Activated CD4-positive, alpha-beta T cell treated with anti-CD3 and anti-CD28 coated beads for 24 hours (primary cell): ENCODE data around the gene RAD52.
"Not testable (repeated sequence)": the region's sequence is repeated elsewhere in the genome, so short reads cannot be mapped to it uniquely, and the experiment has no call there.

Experiments
- DNase-seq, 2 donors: peaks; one replicate each; pipeline ENCODE4 v3.0.0-alpha.2; 2020; ENCODE audit warnings: low read depth in 2 of 2

RAD52 gene

DNA sequence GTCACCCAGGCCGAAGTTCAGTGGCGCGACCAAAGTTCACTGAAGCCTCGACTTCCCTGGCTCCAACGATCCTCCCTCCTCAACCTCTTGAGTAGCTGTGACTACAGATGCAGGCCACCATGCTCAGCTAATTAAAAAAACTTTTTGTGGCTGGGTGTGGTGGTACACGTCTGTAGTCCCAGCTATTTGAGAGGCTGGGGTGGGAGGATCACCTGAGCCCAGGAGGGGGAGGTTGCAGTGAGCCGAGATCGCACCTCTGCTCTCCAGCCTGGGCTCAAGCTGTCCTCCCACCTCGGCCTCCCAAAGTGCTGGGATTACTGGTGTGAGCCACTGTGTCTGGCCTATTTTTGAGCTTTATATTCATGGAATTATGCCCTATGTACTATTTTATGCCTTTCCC, 18.1 kb upstream of the RAD52 start:
- no peak for DNase-seq

DNA sequence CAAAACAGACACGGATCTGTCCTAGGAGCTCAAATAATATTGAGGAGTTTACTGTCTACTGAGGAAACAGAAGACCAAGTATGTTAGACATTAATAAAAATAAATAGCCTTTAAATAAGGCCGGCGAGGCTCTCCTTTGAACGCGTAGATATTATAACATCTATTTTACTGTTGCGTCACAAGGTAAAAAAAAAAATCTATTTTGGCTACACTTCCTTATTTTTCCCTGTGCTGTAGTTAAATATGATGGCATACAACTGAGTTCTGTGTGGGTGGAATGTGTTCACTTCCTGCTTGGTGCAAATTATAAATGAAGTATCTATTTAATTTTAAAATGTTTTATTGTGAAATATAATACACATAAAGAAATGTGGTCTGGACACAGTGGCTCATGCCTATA, 17.2 kb upstream of the RAD52 start:
- DNase-seq = no peak

DNA sequence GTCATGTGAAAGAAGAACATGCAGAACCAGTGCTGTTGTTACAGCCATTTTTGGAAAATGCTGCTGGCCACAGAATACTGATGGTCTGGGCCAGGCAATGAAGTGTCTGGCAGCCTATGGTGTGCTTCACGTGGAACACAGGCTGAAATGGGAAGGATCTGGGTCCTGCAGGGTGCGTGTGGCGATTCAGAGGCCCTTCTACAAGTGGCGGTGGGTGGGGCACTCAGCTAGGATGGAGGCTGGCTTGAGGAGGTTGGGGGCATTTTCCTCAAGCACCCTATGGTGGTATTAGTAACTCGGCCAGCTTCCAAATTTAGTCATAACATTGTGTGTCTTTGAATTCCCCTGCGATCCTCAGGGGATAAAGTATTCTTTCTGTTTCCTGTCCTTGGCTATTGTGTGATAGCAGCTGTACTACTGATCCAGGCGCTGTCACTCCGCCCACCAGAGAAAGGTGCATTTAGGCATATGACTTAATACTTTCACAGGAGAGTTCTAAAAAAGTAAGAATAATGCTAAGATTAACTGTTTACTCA, 9.2 kb upstream of the RAD52 start:
- DNase-seq = no peak

DNA sequence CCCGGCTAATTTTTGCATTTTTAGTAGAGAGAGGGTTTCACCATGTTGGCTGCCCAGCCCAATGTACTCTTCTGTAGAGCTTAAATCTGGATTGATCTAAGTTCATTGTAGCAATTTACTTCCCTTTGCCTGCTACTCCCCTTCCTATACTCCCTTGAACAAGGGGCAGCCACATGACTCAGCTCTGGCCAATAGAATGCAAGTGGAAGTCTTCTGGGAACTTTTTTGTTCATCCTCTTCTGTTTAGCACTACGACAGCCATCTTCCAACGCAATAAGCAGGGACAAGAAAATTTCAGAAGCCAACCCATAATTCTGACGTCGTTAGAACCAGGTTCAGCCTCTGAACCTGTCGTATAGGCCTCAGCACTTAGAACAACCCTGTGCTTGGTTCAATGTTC, 6.4 kb upstream of the RAD52 start:
- no peak for DNase-seq

DNA sequence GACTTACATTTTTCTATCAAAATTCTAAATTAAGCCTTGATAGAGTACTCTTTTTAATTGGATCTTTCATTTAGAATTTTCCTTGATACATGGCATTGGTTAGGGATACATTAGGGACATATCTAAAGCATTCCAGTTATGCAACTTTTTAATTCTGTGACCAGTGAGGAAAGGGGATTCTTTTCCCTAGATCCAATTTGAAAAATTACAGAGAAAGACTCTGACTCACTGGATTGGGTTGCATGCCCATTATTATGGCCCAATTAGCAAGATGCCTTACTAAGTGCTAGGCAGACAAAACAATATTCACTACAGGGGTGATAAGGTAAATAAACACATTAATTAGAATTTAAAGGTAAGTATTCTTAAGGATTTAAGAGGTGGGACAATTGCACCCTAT, 5.2 kb upstream of the RAD52 start:
- DNase-seq = no peak

DNA sequence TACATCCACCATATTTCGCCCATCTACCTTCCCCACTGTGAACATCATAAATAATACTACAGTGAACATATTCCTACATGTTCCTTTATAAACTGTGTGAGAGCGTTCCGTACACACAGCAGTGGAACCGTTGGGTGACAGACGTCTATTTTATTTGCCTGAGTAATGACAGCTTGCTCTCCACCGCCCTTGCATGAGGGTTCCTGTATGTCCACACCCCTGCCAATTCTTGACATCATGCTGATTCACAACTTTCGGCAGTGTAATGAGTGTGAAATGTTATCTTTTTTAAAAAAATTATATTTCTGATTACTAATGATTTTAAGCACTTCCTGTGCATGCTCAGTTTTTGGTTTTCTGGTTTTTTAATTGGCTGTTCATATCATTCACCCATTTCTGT, 4.3 kb upstream of the RAD52 start:
- DNase-seq = no peak

DNA sequence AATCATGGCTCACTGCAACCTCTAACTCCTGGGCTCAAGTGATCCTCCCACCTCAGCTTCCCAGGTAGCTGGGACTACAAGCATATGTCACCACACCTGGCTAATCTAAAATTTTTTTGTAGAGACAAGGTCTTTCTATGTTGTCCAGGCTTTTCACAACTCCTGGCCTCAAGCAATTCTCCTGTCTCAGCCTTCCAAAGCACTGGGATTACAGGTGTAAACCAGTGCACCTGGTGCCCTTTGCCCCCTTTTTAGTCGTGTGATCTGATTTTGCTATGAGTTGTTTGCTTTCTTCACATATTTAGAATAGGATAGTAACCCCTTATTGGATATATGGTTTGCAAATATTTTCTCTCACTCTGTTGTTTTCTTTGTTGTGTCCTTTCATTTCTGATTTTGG, 1.7 kb upstream of the RAD52 start:
- DNase-seq = no peak

DNA sequence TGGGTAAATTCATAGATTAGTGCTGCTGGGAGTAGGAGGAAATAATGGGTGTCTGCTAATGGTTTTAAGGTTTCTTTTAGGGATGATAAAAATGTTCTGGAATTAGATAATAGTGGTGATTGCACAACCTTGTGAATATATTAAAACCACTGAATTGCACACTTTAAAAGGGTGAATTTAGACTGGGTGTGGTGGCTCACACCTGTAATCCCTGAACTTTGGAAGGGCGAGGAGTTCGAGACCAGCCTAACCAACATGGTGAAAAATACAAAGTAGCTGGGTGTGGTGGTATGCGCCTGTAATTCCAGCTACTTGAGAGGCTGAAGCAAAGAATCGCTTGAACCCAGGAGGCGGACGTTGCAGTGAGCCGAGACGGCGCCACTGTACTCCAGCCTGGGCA, 1.3 kb downstream of the RAD52 start:
- no peak for DNase-seq

DNA sequence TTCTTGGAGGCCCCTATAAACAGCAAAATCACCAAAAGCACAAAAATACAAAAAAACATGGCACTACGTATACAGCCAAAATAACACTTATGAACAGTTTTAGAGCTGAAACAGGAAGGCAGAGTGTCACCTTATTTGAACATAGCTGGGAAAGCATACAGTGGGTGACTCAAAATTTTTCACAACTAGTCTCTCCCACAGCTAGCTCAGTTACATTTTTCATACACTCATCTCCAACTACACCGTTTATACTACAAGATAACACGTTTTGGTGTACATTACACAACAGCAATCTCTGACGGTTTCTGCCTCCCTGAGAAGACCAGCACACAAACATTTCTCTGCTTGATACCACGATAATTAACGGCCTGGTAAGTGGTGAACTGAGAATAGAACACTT, 2.9 kb downstream of the RAD52 start:
- no peak for DNase-seq

DNA sequence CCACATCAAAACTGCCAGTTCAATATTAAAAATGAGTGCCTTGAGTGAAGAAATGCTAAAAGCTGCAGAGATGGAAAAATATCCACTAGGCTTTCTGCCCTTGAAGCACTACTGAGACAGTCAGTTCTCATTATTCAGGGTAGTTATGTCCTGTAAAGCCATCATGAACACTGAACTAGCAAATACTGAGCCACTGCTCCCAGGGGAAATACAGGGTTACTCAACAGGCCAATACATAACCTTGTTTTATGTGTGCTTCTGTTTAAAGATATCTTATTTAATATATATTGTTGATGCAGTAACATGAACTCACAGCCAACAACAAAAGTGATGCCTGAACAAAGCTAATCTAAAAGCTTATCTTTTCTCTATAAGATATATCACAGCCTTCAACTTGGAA, 3.3 kb downstream of the RAD52 start:
- DNase-seq = no peak

DNA sequence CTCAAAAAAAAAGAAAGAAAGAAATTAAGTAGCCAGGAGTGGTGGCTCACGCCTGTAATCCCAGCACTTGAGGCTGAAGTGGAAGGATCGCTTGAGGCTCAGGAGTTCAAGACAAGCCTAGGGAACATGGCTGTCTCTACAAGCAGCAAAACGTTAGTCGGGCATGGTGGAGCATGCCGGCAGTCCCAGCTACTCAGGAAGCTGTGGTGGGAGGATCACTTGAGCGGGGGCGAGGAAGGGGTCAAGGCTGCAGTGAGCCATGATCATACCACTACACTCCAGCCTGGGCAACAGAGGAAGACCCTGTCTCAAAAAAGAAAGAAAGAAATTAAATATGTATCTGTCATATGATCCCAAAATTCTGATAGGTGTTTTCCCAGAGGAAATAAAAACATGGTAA, 5.3 kb downstream of the RAD52 start:
- DNase-seq = no peak

DNA sequence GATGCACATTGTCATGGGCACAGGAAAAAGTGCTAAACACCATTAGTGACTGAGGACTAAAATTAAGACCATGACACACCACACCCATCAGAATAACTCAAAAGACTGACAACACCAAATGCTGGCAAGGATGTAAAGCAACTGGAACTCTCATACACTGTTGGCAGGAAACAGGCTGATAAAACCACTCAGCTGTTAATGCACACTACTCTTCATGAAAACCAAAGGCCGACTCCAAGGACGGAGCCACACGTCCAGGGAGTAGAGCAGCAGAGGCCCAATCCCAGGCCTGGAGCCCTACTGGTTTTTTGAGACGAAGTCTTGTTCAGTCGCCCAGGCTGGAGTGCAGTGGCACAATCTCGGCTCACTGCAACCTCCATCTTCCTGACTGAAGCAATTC, 6.4 kb downstream of the RAD52 start:
- no peak for DNase-seq

DNA sequence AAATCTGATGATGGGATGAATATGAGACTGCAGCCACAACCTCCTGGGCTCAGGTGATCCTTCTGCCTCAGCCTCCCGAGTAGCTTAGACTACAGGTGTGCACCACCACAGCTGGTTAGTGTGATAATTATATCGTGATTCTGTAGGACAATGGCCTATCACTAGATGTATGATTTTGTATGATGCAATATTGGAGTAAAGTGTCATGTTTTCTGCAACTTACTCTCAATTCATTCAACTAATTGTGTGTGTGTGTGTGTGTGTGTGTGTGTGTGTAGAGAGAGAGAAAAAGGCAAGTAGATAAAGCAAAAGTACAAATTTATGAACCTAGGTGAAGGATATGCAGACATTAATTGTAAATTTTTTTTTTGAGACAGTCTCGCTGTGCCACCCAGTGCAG, 10.7 kb downstream of the RAD52 start:
- no peak for DNase-seq

DNA sequence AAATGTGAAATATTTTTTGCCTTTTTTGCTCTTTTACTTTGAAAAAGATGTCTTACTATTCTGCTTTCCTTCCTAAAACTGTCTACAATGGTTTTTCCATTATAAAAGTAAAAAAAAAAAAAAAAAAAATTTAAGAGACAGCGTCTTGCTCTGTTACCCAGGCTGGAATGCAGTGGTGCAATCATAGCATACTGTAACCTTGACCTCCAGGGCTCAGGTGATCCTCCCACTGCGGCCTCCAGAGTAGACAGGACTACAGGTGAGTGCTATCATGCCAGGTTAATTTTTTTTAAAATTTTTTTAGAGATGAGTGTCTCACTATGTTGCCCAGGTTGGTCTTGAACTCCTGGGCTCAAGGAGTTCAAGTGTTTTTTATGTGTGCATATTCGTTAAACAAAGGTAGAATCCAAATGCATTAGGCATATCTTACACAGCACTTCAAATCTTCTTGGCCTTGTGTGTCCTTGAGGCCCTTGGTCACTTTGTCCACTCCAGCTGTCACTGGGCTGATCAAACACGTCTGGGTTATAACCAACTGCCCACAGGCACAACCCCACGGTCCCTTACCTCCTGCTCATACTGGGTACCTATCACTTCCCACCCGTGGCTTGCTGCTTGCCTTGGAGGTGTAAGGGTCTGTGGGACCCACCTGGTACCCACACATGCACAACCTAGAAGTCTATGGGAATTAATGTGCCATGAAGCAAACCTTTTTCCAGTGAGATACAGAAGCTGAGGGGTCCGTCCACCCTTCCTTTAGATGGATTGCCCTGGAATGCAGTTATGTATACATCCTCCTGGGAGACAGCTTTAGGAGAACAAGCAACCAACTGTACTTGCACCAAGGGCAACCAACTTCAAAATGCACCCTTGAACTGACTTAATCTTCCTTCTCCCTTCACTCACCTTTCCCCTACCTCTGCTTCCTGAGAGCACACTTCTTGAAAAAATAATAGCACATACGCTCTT, 12.8 kb downstream of the RAD52 start:
- DNase-seq = no peak

DNA sequence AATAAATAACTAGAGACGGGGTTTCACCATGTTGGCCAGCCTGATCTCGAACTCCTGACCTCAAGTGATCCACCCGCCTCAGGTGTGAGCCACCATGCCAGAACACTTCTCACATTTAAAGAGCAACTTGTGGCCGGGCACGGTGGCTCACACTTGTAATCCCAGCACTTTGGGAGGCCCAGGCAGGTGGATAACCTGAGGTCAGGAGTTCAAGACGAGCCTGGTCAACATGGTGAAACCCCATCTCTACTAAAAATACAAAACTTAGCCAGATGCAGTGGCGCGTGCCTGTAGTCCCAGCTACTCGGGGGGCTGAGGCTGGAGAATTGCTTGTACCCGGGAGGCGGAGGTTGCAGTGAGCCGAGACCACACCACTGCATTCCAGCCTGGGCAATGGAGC, 13.6 kb downstream of the RAD52 start:
- not testable (repeated sequence) for DNase-seq

DNA sequence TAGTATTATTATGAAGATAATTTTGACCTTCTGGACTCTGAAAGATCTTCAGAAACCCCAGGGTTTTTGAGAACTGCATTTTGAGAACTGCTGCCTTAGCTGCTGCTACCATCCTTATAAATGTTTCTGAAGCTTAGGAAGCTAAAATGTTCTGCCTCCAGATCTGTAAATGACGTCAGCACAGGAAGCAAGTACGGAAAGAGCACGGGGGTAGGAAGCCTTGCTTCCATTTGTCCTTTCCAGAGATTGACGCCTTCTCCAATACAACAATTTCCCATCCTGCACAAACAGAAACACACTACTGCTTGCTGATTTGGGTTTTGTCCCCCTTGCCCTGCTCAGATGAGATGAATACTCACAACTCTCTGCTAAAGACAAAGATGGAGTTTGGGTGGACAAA, 17.9 kb downstream of the RAD52 start:
- no peak for DNase-seq

DNA sequence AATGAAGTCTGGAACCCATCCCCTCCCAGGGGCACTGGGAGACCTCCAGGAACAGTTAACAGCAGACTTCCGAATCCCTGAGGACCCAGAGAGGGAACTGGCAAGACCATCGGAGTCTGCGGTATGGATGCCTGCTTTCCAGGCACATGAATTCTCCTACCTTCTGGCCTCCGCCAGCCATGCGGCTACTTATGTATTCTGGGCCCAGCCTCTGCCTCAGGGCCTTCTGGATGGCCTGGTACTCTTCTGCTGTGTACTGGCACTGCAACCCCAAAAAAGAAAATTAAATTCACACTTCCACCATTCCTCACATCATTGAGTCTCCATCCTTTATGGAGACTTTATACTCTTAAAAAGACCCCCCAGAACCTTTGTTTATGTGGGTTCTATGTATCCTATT, 18.4 kb downstream of the RAD52 start:
- DNase-seq = no peak

DNA sequence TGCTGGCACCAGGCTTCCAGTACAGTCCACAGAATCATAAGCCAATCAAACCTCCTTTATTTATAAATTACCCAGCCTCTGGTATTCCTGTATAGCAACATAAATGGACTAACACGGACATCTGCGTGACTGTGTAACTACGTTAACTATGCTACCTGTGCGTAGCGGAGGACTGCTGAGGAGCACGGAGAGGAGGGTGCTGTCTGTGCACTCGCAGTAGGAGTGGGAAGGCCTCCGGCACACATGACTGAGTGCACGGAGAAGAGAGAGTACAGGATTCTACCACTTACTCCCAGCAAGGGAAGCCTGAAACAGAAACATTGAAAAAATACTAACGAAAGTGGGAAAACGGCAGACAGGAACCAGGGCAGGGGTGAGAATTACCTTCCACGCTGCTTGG, 22.9 kb downstream of the RAD52 start:
- no peak for DNase-seq

DNA sequence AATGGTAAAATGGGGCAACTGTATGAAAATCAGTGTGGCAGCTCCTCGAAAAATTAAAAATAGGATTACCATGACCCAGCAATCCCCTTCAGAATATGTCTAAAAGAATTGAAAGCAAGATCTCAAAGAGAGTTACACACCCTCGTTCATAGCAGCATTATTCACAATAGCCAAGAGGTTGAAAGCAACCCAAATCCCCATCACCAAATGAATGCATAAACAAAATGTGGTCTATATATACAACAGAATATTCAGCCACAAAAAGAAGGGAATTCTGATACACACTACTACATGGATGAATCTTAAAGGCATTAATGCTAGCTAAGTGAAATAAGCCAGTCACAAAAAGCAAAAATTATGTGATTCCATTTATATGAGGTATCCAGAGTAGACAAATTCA, 27.2 kb downstream of the RAD52 start:
- no peak for DNase-seq

DNA sequence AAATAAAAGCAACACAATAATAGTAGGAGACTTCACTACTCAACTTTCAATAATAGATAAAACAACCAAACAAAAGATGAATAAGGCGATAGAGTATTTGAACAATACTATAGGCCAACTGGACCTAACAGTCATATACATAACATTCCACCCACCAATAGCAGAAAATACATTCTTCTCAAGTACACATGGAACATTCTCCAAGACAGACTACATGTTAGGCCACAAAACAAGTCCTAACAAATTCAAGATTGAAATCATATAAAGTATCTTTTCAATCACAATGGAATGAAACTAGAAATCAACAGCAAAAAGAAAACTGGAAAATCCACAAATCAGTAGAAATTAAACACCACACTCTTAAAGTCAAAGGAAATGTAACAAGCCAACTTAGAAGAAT, 28.8 kb downstream of the RAD52 start:
- no peak for DNase-seq

DNA sequence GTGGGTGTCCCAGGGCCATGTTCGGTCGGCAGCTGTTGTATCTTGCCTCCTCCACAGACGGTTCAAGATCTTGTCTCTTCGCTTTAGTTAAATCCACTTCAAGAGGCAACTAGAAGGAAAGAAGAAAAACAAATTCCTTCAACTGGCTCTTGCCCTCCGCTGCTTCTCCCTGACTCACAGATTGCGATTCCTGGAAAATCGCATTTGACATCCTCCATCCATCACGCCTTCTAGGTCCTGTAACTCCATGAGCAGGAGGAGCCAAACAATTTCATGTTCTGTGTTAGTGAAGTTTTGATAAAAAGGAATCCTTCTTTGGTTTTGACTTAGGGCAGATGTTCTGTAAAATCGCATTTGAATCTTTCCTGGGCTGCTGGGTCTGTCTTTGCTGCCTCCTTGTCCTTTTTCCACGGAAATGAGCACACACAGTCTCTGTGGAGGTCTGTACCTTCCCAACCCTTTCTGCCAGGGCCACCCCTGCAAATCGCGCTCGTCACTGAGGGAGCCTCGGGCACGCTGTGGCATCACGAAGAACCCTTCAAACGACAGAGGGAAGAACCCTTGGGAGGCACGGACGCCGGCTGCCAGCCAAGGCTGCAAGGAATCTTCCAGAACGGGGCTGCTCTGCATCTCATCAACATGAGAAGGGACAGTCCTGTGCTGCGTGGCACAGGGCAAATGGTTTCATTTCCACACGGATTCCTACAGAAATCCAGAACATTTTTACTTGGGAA, 32.6 kb downstream of the RAD52 start:
- no peak for DNase-seq

DNA sequence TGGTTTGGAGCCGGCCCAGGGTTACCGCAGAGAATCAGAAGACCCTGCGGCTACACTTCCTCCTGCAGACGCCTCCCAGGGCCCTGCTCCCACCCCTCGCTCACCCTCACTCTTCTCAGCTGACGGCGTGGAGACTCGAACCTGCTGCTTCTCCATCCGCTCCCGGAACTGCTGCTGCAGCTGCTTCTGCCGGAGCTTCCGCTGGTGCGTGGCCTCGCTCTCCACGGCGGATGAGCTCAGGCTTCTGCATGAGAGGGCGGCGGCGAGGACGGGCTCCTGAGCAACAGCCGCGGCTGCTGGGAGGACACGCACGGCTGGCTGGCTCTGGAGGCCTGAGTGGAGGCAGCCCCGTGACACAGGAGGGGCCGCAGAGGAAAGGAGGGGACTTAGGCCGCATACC, 33.3 kb downstream of the RAD52 start:
- no peak for DNase-seq

DNA sequence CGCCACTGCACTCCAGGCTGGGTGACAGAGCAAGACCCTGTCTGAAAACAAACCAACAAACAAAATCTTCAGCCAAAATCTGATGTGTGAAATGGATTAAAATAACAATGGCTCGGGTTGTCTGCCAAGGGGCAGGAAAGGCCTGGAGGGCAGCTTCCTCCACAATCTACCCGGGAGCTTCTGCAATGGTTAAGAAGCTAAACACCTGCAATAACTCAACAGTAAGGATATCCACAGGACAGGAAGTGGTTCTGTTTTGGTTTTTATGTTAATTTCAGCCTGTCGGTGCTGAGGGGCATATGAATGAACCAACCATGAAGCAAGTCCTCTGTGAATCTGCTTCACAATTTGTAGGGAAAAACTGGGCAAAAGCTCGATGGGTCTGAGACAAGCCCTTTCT, 34.4 kb downstream of the RAD52 start:
- DNase-seq = no peak
